GM12892 (cell line): ENCODE measurements around the gene ZSCAN5A.
"Not testable (repeated sequence)": the region's sequence is repeated elsewhere in the genome, so short reads cannot be mapped to it uniquely, and the experiment has no call there.

Experiments
- DNase-seq: peaks from one replicate; pipeline ENCODE4 v3.0.0; 2011; ENCODE audit not compliant: insufficient read length
- FAIRE-seq: peaks from 2 replicates; lab custom pipeline; 2011; peaks lifted over from hg19 to GRCh38; lab: Jason Lieb, UNC
- POLR2A ChIP-seq: IDR thresholded peaks from 2 replicates; pipeline ENCODE4 v1.6.1; 2011; ENCODE audit warnings: low read depth, low read length, control low read depth
- POLR2AphosphoS5 ChIP-seq: IDR thresholded peaks from 2 replicates; pipeline ENCODE4 v1.6.1; 2011; ENCODE audit warnings: low read depth, low read length, control low read depth
- TAF1 ChIP-seq: IDR thresholded peaks from 2 replicates; pipeline ENCODE4 v1.6.1; 2011; ENCODE audit warnings: low read depth, mild to moderate bottlenecking, control low read depth, low read length, borderline replicate concordance

The ZSCAN5A gene

GRCh38 chr19:56209091-56209490, 105.5 kb downstream of the ZSCAN5A start:
- no peak for TF ChIP-seq POLR2AphosphoS5
- TF ChIP-seq POLR2A = no peak
- TF ChIP-seq TAF1 = no peak
- FAIRE-seq (no peak), DNase-seq (no peak)

DNA sequence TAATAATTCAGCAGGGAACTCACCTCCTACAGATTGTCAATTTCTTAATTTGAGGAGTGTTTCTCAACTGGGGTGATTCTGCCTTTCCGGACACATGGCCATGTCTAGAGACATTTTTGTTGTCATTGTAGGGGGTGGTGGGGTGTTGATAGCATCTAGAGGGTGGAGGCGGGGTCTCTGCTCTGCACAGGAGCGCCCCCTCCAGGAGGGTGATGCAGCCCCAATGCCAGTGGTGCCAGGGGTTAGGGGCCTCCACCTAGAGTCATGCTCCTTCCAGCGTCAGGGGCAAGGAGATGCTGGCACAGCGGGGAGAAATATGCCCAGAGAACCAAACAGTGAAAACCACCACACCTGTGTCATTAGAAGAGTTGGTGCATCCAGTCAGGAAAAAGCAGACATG, 107.1 kb downstream of the ZSCAN5A start:
- FAIRE-seq, DNase-seq: not testable (repeated sequence)

DNA sequence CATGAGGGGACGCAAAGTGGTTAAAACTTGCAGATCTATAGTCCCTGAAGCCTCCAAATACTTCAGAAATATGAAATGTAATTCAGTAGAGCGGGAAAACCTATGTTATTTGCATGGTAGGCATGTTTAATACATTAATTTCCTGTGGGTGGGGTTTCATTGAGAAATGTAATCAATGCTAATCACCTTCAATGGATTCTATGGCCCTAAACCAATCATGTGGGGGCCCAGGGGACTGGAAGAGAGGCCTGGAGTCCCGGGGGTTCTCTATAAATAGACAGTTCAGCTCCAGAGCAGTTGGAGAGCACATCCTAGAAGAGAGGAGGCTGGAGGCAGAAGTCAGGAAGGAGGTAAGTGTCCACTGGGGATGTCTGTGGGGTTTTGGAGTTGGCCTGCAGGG, 112.7 kb downstream of the ZSCAN5A start, which contains the start of gene ZSCAN5C:
Gene ZSCAN5C (plus strand): TSS at position 301 of the 400 bp plus-strand sequence. CDS start 3,641 bp downstream, outside the sequence.
- no peak for TF ChIP-seq POLR2A
- no peak for TF ChIP-seq POLR2AphosphoS5
- no peak for TF ChIP-seq TAF1
- DNase-seq (no peak), FAIRE-seq (no peak)

DNA sequence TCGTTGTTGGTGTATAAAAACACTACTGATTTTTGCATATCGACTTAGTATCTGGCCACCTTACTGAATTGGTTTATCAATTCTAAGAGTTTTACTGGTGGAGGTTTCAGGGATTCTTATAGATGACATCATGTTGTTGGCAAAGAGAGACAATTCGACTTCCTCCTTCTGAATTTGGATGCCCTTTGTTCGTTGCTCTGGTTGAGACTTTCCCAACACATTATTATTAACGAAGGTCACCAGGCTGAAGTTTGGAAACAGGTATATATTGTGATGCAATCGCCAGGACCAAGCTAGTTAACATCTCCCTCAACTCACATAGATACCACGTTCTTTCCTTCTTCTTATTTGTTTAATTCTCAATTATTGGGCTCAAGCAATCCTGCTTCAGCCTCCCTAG, 115.0 kb downstream of the ZSCAN5A start:
- DNase-seq (no peak), FAIRE-seq (no peak)
- TF ChIP-seq POLR2A = no peak
- no peak for TF ChIP-seq TAF1
- TF ChIP-seq POLR2AphosphoS5 = no peak

- not testable (repeated sequence) for DNase-seq, FAIRE-seq
Measured at GRCh38 chr19:56197646-56198045, 117.0 kb downstream of the ZSCAN5A start, which contains the start of gene ZSCAN5B. ZSCAN5B (minus strand) TSS chr19:56197783; CDS start chr19:56193052, 4,731 bp downstream.

GRCh38 chr19:56193981-56194640, 120.5 kb downstream of the ZSCAN5A start:
- no peak for DNase-seq
- FAIRE-seq = no peak
- TF ChIP-seq POLR2A (no peak), POLR2AphosphoS5 (no peak), TAF1 (no peak)

DNA sequence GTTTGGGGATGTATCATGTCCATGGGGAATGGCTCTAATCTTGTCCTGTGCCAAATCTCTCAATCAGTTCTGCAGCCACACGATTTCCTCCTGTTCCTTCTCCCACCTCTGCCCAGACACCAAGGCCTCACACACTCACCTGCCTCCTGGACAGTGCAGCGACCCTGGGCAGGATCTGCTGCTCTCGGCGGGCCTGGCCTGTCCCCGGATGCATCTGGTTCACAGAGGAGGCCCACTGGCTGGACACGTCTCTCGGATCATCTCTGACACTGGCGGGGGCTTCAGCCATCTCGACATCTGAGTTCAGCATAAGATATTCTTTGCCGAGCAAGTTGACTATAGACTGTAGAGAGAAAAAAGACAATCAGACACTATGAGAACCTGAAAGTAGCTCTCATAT, 122.9 kb downstream of the ZSCAN5A start:
- no peak for FAIRE-seq
- DNase-seq = no peak
- TF ChIP-seq POLR2A (no peak), TAF1 (no peak), POLR2AphosphoS5 (no peak)

GRCh38 chr19:56191115-56191514, 123.5 kb downstream of the ZSCAN5A start:
- FAIRE-seq (no peak), DNase-seq (no peak)
- TF ChIP-seq TAF1 (no peak), POLR2A (no peak), POLR2AphosphoS5 (no peak)

DNA sequence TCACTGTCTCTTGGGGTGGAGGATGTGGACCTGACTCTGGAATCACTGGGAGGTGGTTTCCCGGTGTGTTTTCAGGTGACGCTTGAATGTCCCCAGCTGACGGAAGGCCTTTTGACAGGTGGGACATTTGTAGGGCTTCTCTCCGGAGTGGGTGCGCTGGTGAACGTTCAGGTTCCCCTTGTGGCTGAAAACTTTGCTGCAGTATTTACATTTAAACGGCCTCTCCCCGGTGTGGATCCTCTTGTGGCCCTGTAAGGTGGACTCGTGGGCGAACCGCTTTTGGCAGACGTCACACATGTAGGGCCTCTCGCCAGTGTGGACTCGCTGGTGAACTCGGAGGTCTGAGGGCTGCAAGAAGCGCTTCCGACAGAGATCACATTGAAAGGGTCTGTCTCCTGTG, 124.9 kb downstream of the ZSCAN5A start:
- FAIRE-seq (no peak), DNase-seq (no peak)
- TF ChIP-seq POLR2AphosphoS5 (no peak), POLR2A (no peak), TAF1 (no peak)

- TF ChIP-seq TAF1 (no peak), POLR2A (no peak), POLR2AphosphoS5 (no peak)
- FAIRE-seq = no peak
- no peak for DNase-seq
Measured at GRCh38 chr19:56177564-56178243, 136.9 kb downstream of the ZSCAN5A start.

DNA sequence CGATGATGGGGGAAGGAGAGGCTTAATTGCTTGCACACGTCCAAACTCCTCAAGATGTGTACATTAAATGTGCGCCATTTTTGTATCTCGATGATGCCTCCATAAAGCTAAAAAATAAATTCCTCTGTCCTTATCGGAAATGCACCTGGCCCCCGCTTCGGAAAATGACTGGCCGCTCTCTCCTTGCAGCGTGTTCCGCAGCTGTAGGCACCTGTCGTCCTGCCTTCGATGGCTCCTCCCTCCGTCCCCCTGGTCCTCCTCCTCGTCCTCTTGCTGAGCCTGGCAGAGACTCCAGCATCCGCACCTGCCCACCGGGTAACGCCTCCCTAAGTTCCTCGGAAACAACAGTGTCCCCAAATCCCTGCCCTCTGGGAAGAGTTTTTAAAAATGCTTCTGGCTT, 137.8 kb downstream of the ZSCAN5A start:
- FAIRE-seq = no peak
- TF ChIP-seq POLR2AphosphoS5 (no peak), TAF1 (no peak), POLR2A (no peak)
- no peak for DNase-seq

DNA sequence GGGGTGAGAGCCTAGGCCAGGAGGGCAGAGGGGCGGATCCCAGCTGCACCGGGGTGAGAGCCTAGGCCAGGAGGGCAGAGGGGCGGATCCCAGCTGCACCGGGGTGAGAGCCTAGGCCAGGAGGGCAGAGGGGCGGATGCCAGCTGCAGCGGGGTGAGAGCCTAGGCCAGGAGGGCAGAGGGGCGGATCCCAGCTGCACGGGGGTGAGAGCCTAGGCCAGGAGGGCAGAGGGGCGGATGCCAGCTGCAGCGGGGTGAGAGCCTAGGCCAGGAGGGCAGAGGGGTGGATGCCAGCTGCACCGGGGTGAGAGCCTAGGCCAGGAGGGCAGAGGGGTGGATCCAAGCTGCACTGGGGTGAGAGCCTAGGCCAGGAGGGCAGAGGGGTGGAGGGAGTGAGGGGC, 138.3 kb downstream of the ZSCAN5A start:
- not testable (repeated sequence) for DNase-seq, FAIRE-seq

DNA sequence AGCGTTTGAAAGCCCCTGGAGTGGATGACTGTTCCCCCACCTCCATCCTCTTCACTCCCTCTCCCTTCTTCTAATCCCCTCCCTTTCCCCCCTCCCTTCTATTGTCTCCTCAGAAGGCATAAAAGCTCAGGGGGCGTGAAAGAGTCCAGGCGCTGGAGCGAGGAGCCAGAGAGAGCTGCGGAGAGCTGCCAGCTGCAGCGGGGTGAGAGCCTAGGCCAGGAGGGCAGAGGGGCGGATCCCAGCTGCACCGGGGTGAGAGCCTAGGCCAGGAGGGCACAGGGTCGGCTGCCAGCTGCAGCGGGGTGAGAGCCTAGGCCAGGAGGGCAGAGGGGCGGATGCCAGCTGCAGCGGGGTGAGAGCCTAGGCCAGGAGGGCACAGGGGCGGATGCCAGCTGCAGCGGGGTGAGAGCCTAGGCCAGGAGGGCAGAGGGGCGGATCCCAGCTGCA, 138.8 kb downstream of the ZSCAN5A start, which contains the start of gene GALP:
Gene GALP (plus strand): TSS at position 148 of the 447 bp plus-strand sequence. CDS start 1,101 bp downstream, outside the sequence.
- not testable (repeated sequence) for DNase-seq, FAIRE-seq

- no peak for FAIRE-seq
- TF ChIP-seq POLR2AphosphoS5 (no peak), POLR2A (no peak), TAF1 (no peak)
- DNase-seq = no peak
Measured at GRCh38 chr19:56174550-56174949, 140.1 kb downstream of the ZSCAN5A start.
